GM21526 (cell line): ENCODE data around the gene SFSWAP.

Source experiments
- ATAC-seq: cut with Tn5 transposase; IDR thresholded peaks from one replicate; pipeline ENCODE4 v1.9.1; 2021; ENCODE audit warnings: moderate library complexity; ENCODE audit not compliant: unreplicated experiment, low FRiP score

Gene SFSWAP

DNA sequence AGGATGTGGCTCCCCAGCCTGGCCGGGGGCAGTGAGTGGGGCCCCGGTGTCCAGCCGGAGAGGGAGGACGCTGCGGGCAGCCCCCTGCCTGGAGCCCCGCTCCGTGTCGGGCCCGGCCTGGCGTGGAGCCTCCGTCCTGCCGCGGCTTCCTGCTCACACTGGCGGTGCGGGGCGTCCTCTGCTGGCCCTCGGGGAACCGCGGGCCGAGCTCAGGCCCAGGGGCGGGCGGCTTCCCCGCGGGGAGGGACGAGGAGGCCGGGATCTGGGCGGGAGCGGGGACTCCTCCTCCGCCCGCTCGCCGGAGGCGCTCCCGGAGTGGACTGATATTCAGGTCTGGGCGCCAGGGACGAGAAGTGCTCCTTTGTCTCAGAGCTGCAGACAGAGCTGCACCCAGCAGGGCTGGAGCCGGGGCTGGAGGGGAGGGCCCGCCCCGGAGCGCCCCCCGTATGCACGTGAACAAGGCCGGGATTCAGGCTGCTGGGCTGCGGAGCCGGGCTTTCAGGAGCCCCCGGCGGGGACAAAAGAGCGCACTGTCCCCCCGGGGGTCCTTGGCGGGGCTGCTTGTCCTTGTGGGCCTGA is 119.5 kb downstream of the SFSWAP start:
- ATAC-seq: no peak

DNA sequence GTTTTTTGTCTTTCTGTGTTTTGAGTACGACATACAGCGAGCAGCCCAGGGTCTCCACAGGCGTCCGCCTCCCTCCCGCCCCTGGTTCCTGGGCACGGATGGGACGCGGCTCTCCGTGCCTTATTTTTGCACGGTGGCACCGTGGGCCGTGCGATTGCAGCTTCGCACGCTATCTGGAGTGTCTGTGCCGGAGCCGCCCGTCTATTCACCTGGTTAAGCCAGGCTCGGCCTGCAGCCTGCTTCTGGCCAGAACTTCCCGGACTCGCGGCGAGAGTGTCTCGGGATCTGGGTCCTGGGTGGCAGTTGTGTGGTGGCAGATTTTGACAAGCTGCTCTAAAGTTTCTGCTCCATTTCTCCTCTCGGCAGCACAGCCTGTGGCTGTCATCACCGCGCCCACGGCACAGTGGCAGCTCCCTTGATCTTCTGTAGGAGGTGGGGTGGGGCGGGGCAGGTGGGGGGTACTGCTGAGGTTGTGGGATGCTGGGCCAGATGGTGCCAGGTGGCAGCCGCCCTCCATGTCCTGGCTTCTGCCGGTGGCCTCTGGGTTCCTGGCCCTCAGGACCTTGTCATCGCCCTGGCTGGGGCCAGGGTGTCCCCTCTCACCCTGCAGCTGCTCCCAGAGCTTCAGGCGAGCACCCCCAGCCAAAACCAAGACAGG is 120.2 kb downstream of the SFSWAP start:
- no peak for ATAC-seq

GRCh38 chr12:131831635-131832041 is 120.7 kb downstream of the SFSWAP start:
- no peak for ATAC-seq

DNA sequence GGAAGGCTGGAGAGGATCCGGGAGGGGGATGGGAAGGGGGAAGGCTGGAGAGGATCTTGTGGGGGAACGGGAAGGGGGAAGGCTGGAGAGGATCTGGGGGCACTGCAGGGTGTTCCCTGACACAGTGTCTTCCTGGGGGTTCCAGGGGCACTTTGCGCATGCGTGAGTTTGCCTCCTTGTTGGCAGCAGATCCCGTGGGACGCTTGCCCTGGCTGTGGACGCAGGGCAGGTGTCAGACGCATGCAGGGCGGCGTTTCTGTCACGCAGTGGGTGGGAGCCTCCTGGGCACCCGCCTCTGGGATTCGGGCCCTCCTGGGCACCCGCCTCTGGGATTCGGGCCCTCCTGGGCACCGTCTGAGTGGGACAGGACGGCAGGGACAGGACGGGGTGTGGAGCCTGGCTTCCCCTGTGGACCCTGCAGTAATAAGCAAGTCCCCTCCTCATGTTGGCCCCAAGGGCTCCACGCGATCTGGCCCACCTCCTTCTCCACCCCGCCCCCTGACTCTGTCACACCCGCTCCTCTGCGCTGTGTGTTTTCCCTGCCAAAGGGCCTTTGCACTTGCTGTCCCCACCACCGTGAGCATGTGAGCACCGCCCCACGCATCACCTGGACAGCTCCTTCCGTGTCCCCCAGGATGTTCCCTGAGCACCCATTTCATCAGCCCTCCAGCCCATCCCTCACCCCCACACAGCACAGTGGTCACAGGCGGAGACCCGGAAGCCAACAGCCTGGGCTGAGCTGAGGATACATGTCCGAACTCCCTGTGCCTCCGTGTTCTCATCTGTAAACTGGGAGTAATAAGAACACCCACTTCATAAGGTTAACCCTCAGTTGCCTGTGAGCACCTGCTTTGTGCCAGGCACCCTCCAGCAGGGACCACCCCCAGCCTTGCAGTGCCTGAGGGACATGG is 121.7 kb downstream of the SFSWAP start:
- ATAC-seq: no peak

DNA sequence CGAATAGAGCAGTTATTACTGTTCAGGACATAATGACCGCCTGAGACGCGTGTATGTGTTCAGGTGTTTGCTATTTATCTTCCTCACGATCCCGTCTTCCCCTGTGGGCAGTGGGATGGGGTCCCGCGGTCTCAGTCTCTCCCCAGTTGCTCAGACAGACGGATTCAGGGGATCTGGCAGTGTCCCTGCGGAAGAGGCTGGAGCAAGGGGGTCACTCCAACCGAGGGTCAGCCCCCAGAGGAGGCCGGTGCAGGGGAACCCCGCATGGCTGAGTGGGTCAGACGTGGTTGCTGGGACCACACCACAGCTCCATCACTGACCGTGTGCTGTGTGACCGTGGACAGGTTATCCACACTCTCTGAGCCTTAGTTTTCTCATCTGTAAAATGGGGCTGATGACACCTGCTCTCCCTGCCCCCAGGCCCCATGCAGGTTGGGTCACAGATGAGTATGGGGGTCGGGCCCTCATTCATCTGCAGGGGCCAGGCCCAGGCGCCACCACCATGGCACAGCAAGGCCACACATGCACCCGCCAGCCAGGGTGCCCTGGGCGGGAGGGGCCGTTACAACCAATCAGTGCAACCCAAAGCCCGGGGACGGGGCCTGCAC is 122.5 kb downstream of the SFSWAP start:
- no peak for ATAC-seq

- ATAC-seq: no peak
Observed at GRCh38 chr12:131833896-131834641, 123.2 kb downstream of the SFSWAP start.

- ATAC-seq: no peak
Observed at GRCh38 chr12:131834798-131835615, 124.1 kb downstream of the SFSWAP start.

DNA sequence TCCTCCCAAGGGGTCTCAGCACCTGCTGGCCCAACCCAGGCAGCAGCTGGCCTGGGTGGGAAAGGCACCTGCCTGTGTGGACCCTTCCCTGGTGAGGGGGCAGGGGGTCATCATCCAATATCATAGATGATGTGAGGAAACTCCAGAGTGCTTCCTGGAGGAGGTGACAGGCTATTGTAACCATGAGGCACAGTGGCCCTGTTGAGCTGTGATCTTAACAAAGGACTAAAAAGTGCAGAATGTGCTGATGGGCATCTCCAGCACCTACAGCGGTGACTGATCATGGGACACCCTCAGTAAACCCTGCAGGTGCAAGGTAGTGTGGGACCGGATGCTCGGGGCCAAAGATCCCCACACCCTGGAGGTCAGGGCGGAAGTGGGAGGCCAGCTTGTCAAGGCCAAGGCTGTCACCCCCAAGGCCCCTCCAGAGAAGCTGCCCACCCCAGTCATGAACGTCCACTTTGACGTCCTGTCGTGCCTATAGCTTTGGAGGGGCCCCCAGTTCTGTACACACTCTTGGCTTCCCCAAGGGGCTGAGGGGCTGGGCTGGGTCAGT is 124.8 kb downstream of the SFSWAP start:
- ATAC-seq: no peak

- ATAC-seq: no peak
Observed at GRCh38 chr12:131836193-131836592, 125.3 kb downstream of the SFSWAP start.

- no peak for ATAC-seq
Observed at GRCh38 chr12:131836714-131837397, 126.0 kb downstream of the SFSWAP start.

GRCh38 chr12:131840643-131841416 is 129.9 kb downstream of the SFSWAP start:
- ATAC-seq: no peak

GRCh38 chr12:131841547-131841946 is 130.7 kb downstream of the SFSWAP start:
- ATAC-seq: no peak

DNA sequence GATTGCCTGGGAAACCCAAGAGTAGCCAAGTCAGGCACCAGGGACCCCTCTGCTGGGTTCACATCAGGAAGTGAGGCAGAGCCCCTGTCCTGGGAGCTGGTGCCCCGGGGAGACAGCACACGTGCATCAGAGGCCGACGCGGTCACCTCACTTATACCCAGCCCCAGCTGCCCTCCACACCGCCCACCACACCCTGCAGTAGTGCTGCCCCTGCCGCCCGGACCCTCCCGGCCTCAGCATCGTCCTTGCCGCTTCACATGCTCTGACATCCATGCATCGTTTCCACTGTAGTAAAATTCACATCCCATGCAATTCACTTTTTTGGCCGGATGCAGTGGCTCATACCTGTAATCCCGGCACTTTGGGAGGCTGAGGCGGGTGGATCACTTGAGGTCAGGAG is 131.3 kb downstream of the SFSWAP start:
- ATAC-seq: no peak

- ATAC-seq: no peak
Observed at GRCh38 chr12:131843527-131843926, 132.6 kb downstream of the SFSWAP start.

DNA sequence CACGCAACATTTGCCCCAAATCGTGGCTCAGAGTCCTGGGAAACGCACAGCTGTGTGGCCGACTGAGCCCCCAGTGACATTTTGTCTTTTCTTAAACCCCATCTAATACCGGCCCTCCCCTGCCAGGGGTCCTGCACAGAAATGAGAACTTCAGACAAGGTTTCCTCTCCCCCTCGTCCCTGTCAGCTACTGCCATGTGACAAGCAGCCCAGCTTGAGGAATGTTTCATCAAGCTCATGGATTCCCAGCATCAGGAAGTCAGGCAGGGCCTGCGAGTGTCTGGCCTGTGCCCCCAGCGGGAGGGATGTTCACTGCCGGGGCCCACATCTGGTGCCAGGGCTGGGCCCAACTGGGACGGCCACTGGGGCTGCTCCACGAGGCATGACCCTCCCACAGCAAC is 133.2 kb downstream of the SFSWAP start:
- no peak for ATAC-seq

DNA sequence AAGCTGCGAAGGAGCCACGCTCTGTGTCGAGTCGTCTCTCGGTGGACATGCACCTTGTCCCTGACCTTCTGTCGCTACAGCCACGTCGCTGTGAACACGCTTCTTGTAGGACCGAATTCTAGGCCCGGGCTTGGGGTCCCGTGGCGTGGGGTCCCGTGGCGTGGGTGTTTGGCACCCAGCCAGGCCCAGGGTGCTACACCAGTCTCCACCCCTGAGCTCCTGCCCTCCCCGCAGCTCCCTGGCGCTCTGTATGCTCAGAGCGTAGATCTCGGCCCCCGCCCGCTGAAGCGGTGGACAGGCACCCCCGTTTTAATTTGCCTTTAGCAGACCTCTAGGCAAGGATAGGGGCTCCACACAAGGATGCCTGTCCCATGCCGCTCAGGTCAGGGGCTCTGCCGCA is 133.8 kb downstream of the SFSWAP start:
- ATAC-seq: no peak

DNA sequence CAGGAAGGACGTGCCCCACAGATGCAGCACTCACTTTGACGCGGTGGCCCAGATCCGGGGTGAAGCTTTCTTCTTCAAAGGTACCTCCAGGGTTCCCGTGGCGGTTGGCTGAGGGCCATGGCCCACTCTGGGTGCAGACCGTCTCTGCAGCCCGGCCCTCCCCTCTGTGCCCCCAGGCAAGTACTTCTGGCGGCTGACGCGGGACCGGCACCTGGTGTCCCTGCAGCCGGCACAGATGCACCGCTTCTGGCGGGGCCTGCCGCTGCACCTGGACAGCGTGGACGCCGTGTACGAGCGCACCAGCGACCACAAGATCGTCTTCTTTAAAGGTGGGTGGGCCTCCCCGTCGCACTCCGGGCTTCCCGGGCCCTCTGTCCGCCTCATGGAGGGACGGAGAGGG is 134.2 kb downstream of the SFSWAP start:
- ATAC-seq: no peak

- no peak for ATAC-seq
Observed at GRCh38 chr12:131847456-131847855, 136.6 kb downstream of the SFSWAP start.
